Skeletal muscle satellite cell (primary cell): Measurements from ENCODE around the gene ADAMTS9.

Source experiments
- H3K27me3 ChIP-seq: 2 replicates; pipeline ENCODE4 v1.7.0; 2013; ENCODE audit warnings: low read length; ENCODE audit not compliant: control insufficient read depth, insufficient read depth
- H3K36me3 ChIP-seq: 2 replicates; pipeline ENCODE4 v1.7.0; 2013; ENCODE audit warnings: mild to moderate bottlenecking, control low read depth, low read length; ENCODE audit not compliant: insufficient read depth
- H3K4me1 ChIP-seq: 2 replicates; pipeline ENCODE4 v1.7.0; 2013; ENCODE audit warnings: low read length; ENCODE audit not compliant: control insufficient read depth, insufficient read depth
- H3K4me2 ChIP-seq: 2 replicates; pipeline ENCODE4 v1.7.0; 2013; ENCODE audit warnings: mild to moderate bottlenecking, low read length
- H3K4me3 ChIP-seq: 2 replicates; pipeline ENCODE4 v1.7.0; 2013; ENCODE audit warnings: low read length
- H3K9ac ChIP-seq: 2 replicates; pipeline ENCODE4 v1.7.0; 2013; ENCODE audit warnings: mild to moderate bottlenecking, low read depth, low read length, moderate library complexity
- H3K9me3 ChIP-seq: replicated peaks from 2 replicates; pipeline ENCODE4 v1.7.0; 2013; ENCODE audit warnings: mild to moderate bottlenecking, control low read depth, low read length

Gene ADAMTS9

DNA sequence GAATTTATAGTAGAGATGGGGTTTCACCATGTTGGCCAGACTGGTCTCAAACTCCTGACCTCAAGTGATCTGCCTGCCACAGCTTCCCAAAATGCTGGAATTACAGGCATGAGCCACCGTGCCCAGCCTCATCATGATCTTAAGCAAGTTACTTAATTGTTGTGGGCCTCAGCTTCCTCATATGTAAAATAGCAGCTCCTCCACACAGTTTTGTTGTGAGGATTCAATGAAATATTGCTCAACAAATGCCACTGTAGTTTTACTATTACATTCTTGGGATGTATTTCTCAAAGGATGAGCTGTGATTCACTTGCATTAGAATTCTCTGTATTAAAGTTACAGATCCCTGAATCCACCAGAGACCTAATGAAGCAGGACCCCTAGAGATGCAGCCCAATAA is 168.8 kb downstream of the ADAMTS9 start:
- Histone ChIP-seq H3K9ac (no peak overlapping the region), H3K4me3 (no peak overlapping the region), H3K4me2 (no peak overlapping the region), H3K27me3 (no peaks in the 10 kb centered on the region), H3K4me1 (peaks cover 5% of the 10 kb centered on the region), H3K36me3 (no peaks in the 10 kb centered on the region), H3K9me3 (no peaks in the 10 kb centered on the region)

DNA sequence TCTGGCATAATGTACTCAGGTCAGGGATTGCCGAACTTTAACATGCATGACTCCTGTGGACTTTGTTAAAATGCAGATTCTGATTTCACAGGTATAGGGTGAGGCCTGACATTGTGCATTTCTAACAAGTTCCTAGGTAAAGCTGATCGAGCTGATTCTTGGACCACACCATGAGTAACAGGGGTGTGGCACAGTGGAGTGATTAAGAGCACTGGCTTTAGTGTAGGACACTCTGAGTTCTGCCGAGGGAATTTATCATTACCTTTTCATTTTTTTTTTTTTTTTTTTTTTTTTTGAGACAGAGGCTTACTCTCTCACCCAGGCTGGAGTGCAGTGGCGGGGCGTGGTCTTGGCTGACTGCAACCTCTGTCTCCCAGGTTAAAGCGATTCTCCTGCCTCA is 169.3 kb downstream of the ADAMTS9 start:
- no peaks in the 10 kb centered on the region for H3K36me3 ChIP-seq
- no peak overlapping the region for H3K9ac ChIP-seq
- no peaks in the 10 kb centered on the region for H3K9me3 ChIP-seq
- no peaks in the 10 kb centered on the region for H3K27me3 ChIP-seq
- no peak overlapping the region for H3K4me3 ChIP-seq
- H3K4me2 ChIP-seq, result no peak overlapping the region
- peaks cover 5% of the 10 kb centered on the region for H3K4me1 ChIP-seq

DNA sequence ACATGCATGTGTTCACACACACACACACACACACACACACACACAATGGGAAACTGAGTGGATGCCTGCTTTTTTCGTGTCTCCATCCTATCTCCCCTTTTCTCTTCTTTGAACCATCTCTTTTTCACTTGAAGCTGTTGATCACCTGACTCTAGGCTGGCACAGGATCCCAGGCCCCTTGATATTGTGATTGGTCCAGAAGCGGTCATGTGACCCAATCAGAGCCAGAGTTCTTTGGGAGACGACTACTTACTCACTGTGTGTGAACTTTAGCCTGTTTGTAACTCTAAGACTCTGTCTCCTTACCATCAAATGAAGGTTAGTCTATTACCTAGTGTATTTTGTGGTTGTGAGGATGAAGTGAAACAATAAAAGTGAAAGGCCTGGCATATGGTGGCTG is 172.9 kb downstream of the ADAMTS9 start:
- H3K36me3 ChIP-seq, result no peaks in the 10 kb centered on the region
- H3K4me3 ChIP-seq, result no peak overlapping the region
- H3K9me3 ChIP-seq, result no peaks in the 10 kb centered on the region
- H3K9ac ChIP-seq, result no peak overlapping the region
- H3K4me1 ChIP-seq, result peaks cover 5% of the 10 kb centered on the region
- H3K27me3 ChIP-seq, result no peaks in the 10 kb centered on the region
- no peak overlapping the region for H3K4me2 ChIP-seq

DNA sequence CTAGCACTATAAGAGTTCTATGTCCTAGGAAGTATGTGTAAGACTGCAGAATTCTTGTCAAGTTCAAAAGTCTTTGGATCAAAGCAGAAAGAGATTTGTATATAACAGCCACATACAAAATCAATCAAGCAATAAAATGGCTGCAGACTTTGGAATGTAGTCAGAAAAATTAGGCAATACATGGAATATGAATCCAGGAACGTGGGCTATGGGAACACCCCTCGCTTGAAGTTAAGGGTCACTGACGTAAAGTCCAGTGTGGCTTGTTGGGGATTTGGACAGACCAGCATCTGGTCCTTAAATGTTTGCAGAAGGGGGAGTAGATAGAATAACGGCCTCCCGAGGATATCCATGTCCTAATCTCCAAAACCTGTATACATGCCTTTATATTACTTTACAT is 178.6 kb downstream of the ADAMTS9 start:
- no peaks in the 10 kb centered on the region for H3K9me3 ChIP-seq
- H3K36me3 ChIP-seq, result no peaks in the 10 kb centered on the region
- no peaks in the 10 kb centered on the region for H3K4me1 ChIP-seq
- H3K4me3 ChIP-seq, result no peak overlapping the region
- peaks cover 21% of the 10 kb centered on the region for H3K27me3 ChIP-seq
- H3K9ac ChIP-seq, result no peak overlapping the region
- no peak overlapping the region for H3K4me2 ChIP-seq

DNA sequence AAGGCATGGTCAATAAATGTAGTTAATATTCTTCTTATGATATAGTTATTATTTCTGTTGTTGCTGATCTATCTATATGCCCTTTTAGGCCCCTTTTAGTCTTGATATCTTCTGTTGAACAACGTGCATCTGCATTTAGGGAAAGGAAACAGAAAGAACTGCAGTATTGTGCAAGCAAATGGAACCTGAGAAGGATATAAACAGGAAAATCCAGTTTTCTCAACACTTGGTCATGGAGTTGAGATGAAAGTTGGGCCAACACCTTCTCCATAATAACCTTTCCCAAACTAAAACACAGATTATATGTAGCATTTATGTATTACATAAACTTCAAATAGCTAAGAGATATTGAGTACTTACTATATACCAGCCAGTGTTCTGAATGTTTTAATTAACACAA is 179.7 kb downstream of the ADAMTS9 start:
- H3K4me1 ChIP-seq, result no peaks in the 10 kb centered on the region
- no peak overlapping the region for H3K9ac ChIP-seq
- H3K9me3 ChIP-seq, result no peaks in the 10 kb centered on the region
- H3K27me3 ChIP-seq, result peaks cover 25% of the 10 kb centered on the region
- H3K4me3 ChIP-seq, result no peak overlapping the region
- H3K4me2 ChIP-seq, result no peak overlapping the region
- no peaks in the 10 kb centered on the region for H3K36me3 ChIP-seq

DNA sequence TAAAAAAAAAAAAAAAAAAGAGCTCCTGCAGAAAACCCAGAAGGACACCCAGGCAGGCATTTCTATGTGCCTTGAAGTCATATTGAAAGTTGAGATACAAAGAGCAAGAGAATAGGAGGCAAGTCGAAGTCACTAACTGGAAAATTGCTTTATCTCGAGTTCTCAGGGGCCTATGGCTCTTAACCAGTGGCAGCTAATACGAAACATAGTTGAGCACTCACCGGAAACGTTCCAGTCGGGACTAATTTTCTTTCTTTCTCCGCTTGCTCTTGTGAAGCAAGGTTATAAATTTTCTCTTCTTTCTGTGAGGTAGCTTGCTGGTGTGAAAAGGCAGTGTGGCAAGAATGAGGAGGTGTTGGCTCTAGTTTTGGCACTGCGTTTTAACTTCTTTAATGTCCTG is 181.5 kb downstream of the ADAMTS9 start:
- Histone ChIP-seq H3K4me1 (no peaks in the 10 kb centered on the region), H3K4me2 (no peak overlapping the region), H3K27me3 (peaks cover 31% of the 10 kb centered on the region), H3K9ac (no peak overlapping the region), H3K36me3 (no peaks in the 10 kb centered on the region), H3K9me3 (no peaks in the 10 kb centered on the region), H3K4me3 (no peak overlapping the region)

DNA sequence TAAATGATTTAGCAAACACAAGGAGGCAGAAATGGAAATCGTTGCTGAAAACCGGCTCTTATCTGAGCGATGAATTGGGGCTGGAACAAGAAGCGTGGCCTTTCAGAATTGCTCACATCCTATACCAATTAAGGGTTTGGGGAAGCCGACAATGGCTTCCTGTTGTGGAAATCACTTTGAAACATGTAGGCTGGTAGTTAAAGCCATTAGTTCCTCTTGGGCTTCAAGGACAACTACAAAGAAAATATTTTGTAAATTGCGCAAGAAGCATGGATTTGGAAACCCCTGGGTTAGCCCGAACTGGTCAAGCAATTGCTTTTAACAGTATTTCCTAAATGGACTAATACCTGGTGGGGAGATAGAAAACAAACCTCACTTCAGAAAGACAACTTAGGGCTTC is 182.4 kb downstream of the ADAMTS9 start:
- no peaks in the 10 kb centered on the region for H3K9me3 ChIP-seq
- H3K9ac ChIP-seq, result no peak overlapping the region
- H3K4me1 ChIP-seq, result no peaks in the 10 kb centered on the region
- no peaks in the 10 kb centered on the region for H3K36me3 ChIP-seq
- H3K27me3 ChIP-seq, result peaks cover 37% of the 10 kb centered on the region
- no peak overlapping the region for H3K4me2 ChIP-seq
- H3K4me3 ChIP-seq, result no peak overlapping the region

DNA sequence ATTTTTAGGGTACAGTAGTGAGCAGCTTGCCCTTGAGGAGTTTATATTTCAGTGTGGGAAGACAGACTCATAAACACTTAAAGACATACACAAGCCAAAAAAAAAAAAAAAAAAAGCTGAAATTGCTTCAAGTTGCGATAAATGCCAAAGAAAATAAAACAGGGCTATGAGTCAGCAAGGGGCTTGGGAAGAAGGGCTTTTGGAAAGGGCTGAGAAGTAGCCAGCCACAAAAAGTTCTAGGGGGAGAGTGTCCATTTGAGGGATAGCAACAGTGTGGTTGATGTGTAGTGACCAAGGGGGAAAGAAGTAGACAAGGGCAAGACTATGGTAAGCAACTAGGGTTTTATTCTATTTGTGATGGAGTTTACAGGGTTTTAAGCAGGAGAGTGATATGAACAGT is 185.5 kb downstream of the ADAMTS9 start:
- no peak overlapping the region for H3K4me3 ChIP-seq
- H3K9ac ChIP-seq, result no peak overlapping the region
- H3K9me3 ChIP-seq, result no peaks in the 10 kb centered on the region
- H3K4me2 ChIP-seq, result no peak overlapping the region
- peaks cover 26% of the 10 kb centered on the region for H3K27me3 ChIP-seq
- no peaks in the 10 kb centered on the region for H3K36me3 ChIP-seq
- no peaks in the 10 kb centered on the region for H3K4me1 ChIP-seq

DNA sequence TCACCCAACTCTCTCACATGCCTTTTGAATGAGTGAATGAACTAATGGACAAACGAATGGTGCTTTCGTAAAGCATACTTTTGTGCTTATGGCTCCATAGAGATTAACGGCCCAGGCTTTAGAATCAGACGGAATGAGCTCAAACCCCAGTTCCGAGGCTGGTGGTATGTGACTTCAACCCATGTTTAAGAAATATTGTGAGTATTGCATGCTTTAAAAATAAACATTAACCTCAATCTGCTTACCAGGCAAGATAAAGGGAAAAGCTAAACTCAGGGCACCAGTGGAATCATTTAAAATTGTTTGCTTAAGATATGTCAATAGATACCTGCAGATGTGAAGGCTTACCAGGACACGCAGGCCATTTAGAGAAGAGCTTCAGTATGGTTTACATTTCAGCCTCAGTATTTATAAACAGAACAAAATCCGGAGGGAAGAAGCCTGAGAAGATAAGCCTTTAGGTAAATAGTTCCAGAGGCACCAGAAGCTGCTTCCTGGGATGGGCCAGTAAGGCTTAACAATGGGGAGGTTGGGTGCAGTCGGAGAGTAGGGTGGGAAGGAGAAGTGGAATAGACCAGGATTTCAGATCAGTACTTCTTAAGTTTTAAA is 186.4 kb downstream of the ADAMTS9 start:
- H3K27me3 ChIP-seq, result peaks cover 24% of the 10 kb centered on the region
- H3K36me3 ChIP-seq, result no peaks in the 10 kb centered on the region
- H3K4me1 ChIP-seq, result no peaks in the 10 kb centered on the region
- no peaks in the 10 kb centered on the region for H3K9me3 ChIP-seq
- H3K9ac ChIP-seq, result no peak overlapping the region
- H3K4me3 ChIP-seq, result no peak overlapping the region
- H3K4me2 ChIP-seq, result no peak overlapping the region

DNA sequence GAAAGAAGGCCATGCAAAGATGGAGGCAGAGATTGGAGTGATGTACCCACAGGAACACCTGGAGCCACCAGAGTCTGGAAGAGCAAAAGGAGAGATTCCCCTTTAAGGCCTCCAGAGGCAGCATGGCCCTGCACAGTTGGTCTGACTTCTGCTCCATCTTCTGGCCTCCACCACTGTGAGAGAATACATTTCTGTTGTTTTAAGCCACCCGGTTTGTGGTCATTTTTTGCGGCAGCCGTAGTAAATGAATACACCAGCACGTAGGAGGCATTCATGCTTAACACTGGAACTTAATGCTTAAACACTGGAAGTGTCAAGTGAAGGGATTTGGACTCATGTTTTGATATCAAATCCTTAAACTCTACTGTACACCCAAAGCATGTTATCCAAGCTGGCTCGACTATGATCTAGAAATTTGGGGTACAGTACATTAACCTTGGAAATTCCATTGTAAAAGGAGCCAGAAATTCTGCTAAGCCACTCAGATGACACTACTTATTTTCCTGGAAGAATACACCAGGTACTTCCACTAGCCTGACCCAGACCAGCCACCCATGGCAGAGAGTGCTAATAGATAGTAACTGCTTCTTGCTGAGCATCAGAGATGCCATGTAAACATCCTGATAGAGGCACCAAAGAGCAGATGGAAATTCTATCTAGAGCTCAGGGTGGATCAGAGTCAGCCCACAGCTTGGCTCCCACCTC is 190.9 kb downstream of the ADAMTS9 start:
- Histone ChIP-seq H3K4me1 (no peaks in the 10 kb centered on the region), H3K36me3 (no peaks in the 10 kb centered on the region), H3K9me3 (no peaks in the 10 kb centered on the region), H3K4me2 (no peak overlapping the region), H3K4me3 (no peak overlapping the region), H3K27me3 (peaks cover 29% of the 10 kb centered on the region), H3K9ac (no peak overlapping the region)

DNA sequence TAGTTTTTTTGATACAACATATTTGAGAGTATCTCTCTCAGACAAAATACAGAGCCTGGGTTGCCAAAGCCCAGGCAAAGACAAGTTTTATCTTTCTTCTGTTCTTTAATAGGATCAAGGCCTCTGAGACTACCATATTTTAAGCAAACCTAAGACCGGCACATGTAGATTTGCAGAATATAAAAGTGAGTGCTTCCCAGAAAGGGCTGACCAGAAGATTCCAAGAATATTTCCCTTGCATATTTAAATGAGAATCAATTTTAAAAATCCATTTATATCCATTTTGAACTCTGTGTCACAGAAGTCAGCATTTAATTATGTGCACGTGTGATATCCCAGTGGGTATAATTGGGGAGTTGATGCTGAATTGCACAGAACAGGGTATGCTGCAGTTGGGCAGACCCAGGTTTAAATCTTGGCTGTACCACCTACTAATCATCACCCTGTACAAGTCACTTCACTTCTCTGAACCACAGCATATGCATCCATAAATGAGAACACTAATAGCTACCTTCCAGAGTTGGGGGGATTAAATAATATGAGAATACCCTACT is 191.9 kb downstream of the ADAMTS9 start:
- H3K4me1 ChIP-seq, result no peaks in the 10 kb centered on the region
- no peak overlapping the region for H3K9ac ChIP-seq
- peaks cover 31% of the 10 kb centered on the region for H3K27me3 ChIP-seq
- H3K4me2 ChIP-seq, result no peak overlapping the region
- no peak overlapping the region for H3K4me3 ChIP-seq
- no peaks in the 10 kb centered on the region for H3K9me3 ChIP-seq
- H3K36me3 ChIP-seq, result no peaks in the 10 kb centered on the region
